Measurements from ENCODE around the gene IFI44.

Gene IFI44

GRCh38 chr1:78652019-78652560, 2.5 kb downstream of the IFI44 start:
- no peak for DNase-seq (ENCODE audit: low read depth)

- no peak for DNase-seq (ENCODE audit: low read depth)
Measured at GRCh38 chr1:78658901-78659300, 9.3 kb downstream of the IFI44 start.

- no peak for DNase-seq (ENCODE audit: low read depth)
Measured at GRCh38 chr1:78663923-78664322, 14.3 kb downstream of the IFI44 start.

- no peak for DNase-seq (ENCODE audit: low read depth)
Measured at GRCh38 chr1:78664763-78665162, 15.1 kb downstream of the IFI44 start.

- DNase-seq (ENCODE audit: low read depth) = no peak
Measured at GRCh38 chr1:78665809-78666208, 16.2 kb downstream of the IFI44 start.

- DNase-seq (ENCODE audit: low read depth) = no peak
Measured at GRCh38 chr1:78667939-78668338, 18.3 kb downstream of the IFI44 start.

GRCh38 chr1:78668427-78668826, 18.8 kb downstream of the IFI44 start:
- no peak for DNase-seq (ENCODE audit: low read depth)

GRCh38 chr1:78672428-78672827, 22.8 kb downstream of the IFI44 start:
- no peak for DNase-seq (ENCODE audit: low read depth)

- no peak for DNase-seq (ENCODE audit: low read depth)
Measured at GRCh38 chr1:78673120-78673519, 23.5 kb downstream of the IFI44 start.

- no peak for DNase-seq (ENCODE audit: low read depth)
Measured at GRCh38 chr1:78676347-78676982, 26.8 kb downstream of the IFI44 start.

GRCh38 chr1:78676993-78677392, 27.4 kb downstream of the IFI44 start:
- no peak for DNase-seq (ENCODE audit: low read depth)

- DNase-seq (ENCODE audit: low read depth) = no peak
Measured at GRCh38 chr1:78677788-78678187, 28.2 kb downstream of the IFI44 start.

- DNase-seq (ENCODE audit: low read depth) = no peak
Measured at GRCh38 chr1:78678324-78678723, 28.7 kb downstream of the IFI44 start.

- DNase-seq (ENCODE audit: low read depth) = no peak
Measured at GRCh38 chr1:78681265-78681664, 31.6 kb downstream of the IFI44 start.

GRCh38 chr1:78682496-78682895, 32.9 kb downstream of the IFI44 start:
- no peak for DNase-seq (ENCODE audit: low read depth)

- DNase-seq (ENCODE audit: low read depth) = no peak
Measured at GRCh38 chr1:78683079-78683478, 33.4 kb downstream of the IFI44 start.

- DNase-seq (ENCODE audit: low read depth) = no peak
Measured at GRCh38 chr1:78687315-78687714, 37.7 kb downstream of the IFI44 start.

GRCh38 chr1:78687914-78688313, 38.3 kb downstream of the IFI44 start:
- DNase-seq (ENCODE audit: low read depth) = no peak

GRCh38 chr1:78688697-78689096, 39.1 kb downstream of the IFI44 start:
- peak; percentile 47 for DNase-seq (ENCODE audit: low read depth)

GRCh38 chr1:78690516-78690915, 40.9 kb downstream of the IFI44 start:
- DNase-seq (ENCODE audit: low read depth) = no peak

GRCh38 chr1:78691995-78692747, 42.5 kb downstream of the IFI44 start:
- DNase-seq (ENCODE audit: low read depth) = no peak

GRCh38 chr1:78699813-78700212, 50.2 kb downstream of the IFI44 start:
- no peak for DNase-seq (ENCODE audit: low read depth)

GRCh38 chr1:78702426-78702825, 52.8 kb downstream of the IFI44 start:
- no peak for DNase-seq (ENCODE audit: low read depth)

GRCh38 chr1:78703806-78704205, 54.2 kb downstream of the IFI44 start:
- DNase-seq (ENCODE audit: low read depth) = no peak

Measured in GM04503 (cell line).